ENCODE measurements around the gene NADK2.

Gene NADK2

GRCh38 chr5:36240779-36241630 lies 720 bp downstream of the NADK2 start:
- POLR2A ChIA-PET: interaction anchor here (1.0 to 2.3 kb wide), 7 partner anchors 10 to 122 kb away, joined by 3 to 18 read pairs (median 3); partner anchors contain the start of genes LMBRD2 and SKP2
- CTCF ChIA-PET: interaction anchor here (0.6 to 3.2 kb wide), 29 partner anchors 11 to 456 kb away, joined by 3 to 21 read pairs (median 4); partner anchors contain the start of gene RANBP3L
- Histone ChIP-seq H3K36me3 (ENCODE audit: control insufficient read depth in 2 of 2, insufficient read depth in 1 of 2, low read length in 2 of 2) (no peaks in the 10 kb centered on the region), H3K27ac (ENCODE audit: extremely low read depth, low read depth, low read length) (peak overlapping the region; percentile 95), H3K4me3 (ENCODE audit: low read depth, low read length) (peak overlapping the region; percentile 89), H3K9me3 (ENCODE audit: control insufficient read depth, insufficient read depth, low read depth, low read length) (no peaks in the 10 kb centered on the region), H3K4me1 (ENCODE audit: control insufficient read depth, insufficient read depth, low read length) (peaks cover 41% of the 10 kb centered on the region)
- no peak for TF ChIP-seq BCL6B (tag by site-specific recombination; IDR thresholded peaks at IDR 0.05)
- no peak for TF ChIP-seq ZNF626 (tag by site-specific recombination; IDR thresholded peaks at IDR 0.05)
- peak; percentile 95 for TF ChIP-seq PATZ1 (tag by site-specific recombination; IDR thresholded peaks at IDR 0.05)
- no peak for TF ChIP-seq ZSCAN18 (tag by site-specific recombination; IDR thresholded peaks at IDR 0.05)
- TF ChIP-seq, protein P1, sequence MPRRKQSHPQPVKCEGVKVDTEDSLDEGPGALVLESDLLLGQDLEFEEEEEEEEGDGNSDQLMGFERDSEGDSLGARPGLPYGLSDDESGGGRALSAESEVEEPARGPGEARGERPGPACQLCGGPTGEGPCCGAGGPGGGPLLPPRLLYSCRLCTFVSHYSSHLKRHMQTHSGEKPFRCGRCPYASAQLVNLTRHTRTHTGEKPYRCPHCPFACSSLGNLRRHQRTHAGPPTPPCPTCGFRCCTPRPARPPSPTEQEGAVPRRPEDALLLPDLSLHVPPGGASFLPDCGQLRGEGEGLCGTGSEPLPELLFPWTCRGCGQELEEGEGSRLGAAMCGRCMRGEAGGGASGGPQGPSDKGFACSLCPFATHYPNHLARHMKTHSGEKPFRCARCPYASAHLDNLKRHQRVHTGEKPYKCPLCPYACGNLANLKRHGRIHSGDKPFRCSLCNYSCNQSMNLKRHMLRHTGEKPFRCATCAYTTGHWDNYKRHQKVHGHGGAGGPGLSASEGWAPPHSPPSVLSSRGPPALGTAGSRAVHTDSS (tag by site-specific recombination; IDR thresholded peaks at IDR 0.05): no peak
- no peak for TF ChIP-seq FEZF1 (tag by site-specific recombination; IDR thresholded peaks at IDR 0.05)
- no peak for TF ChIP-seq ZNF175 (tag by site-specific recombination; IDR thresholded peaks at IDR 0.05)
- TF ChIP-seq ZNF132 (tag by site-specific recombination; IDR thresholded peaks at IDR 0.05; ENCODE audit: borderline replicate concordance): no peak
- TF ChIP-seq ZNF677 (tag by site-specific recombination; IDR thresholded peaks at IDR 0.05): no peak
- no peak for TF ChIP-seq ZNF174 (tag by site-specific recombination; IDR thresholded peaks at IDR 0.05)
- 0 out of 2 replicates have a peak, but pooled peaks have one; percentile 29 for TF ChIP-seq ZNF660 (tag by site-specific recombination; IDR thresholded peaks at IDR 0.05)
- no peak for TF ChIP-seq ZNF114 (tag by site-specific recombination; IDR thresholded peaks at IDR 0.05)
- TF ChIP-seq ZNF433 (tag by site-specific recombination; IDR thresholded peaks at IDR 0.05; ENCODE audit: low read depth): no peak
- no peak for TF ChIP-seq ZNF266 (tag by site-specific recombination; IDR thresholded peaks at IDR 0.05; ENCODE audit: low read depth)
- TF ChIP-seq GLIS2 (tag by site-specific recombination; IDR thresholded peaks at IDR 0.05): peak; percentile 96
- TF ChIP-seq ZNF23 (tag by site-specific recombination; IDR thresholded peaks at IDR 0.05; ENCODE audit: borderline replicate concordance): no peak
- TF ChIP-seq, protein P2, sequence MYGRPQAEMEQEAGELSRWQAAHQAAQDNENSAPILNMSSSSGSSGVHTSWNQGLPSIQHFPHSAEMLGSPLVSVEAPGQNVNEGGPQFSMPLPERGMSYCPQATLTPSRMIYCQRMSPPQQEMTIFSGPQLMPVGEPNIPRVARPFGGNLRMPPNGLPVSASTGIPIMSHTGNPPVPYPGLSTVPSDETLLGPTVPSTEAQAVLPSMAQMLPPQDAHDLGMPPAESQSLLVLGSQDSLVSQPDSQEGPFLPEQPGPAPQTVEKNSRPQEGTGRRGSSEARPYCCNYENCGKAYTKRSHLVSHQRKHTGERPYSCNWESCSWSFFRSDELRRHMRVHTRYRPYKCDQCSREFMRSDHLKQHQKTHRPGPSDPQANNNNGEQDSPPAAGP (tag by site-specific recombination; IDR thresholded peaks at IDR 0.05): peak; percentile 75
- TF ChIP-seq KLF8 (tag by site-specific recombination; IDR thresholded peaks at IDR 0.05): 0 out of 2 replicates have a peak, but pooled peaks have one; percentile 44
- TF ChIP-seq ZBTB48 (tag by site-specific recombination; IDR thresholded peaks at IDR 0.05): peak; percentile 96
- peak; percentile 57; the same call in 1 of the 2 replicates for TF ChIP-seq SP2 (tag by site-specific recombination; IDR thresholded peaks at IDR 0.05)
- TF ChIP-seq ZNF670 (tag by site-specific recombination; IDR thresholded peaks at IDR 0.05; ENCODE audit: low read depth): no peak
- TF ChIP-seq ZNF560 (tag by site-specific recombination; IDR thresholded peaks at IDR 0.05; ENCODE audit: borderline replicate concordance): no peak
- TF ChIP-seq ZNF416 (tag by site-specific recombination; IDR thresholded peaks at IDR 0.05): no peak
- TF ChIP-seq, protein P3, sequence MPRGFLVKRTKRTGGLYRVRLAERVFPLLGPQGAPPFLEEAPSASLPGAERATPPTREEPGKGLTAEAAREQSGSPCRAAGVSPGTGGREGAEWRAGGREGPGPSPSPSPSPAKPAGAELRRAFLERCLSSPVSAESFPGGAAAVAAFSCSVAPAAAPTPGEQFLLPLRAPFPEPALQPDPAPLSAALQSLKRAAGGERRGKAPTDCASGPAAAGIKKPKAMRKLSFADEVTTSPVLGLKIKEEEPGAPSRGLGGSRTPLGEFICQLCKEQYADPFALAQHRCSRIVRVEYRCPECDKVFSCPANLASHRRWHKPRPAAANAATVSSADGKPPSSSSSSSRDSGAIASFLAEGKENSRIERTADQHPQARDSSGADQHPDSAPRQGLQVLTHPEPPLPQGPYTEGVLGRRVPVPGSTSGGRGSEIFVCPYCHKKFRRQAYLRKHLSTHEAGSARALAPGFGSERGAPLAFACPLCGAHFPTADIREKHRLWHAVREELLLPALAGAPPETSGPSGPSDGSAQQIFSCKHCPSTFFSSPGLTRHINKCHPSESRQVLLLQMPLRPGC (tag by site-specific recombination; IDR thresholded peaks at IDR 0.05): no peak
- TF ChIP-seq ZNF426 (tag by site-specific recombination; IDR thresholded peaks at IDR 0.05): no peak
- no peak for TF ChIP-seq ZNF211 (tag by site-specific recombination; IDR thresholded peaks at IDR 0.05; ENCODE audit: low read depth)
- TF ChIP-seq, protein P4, sequence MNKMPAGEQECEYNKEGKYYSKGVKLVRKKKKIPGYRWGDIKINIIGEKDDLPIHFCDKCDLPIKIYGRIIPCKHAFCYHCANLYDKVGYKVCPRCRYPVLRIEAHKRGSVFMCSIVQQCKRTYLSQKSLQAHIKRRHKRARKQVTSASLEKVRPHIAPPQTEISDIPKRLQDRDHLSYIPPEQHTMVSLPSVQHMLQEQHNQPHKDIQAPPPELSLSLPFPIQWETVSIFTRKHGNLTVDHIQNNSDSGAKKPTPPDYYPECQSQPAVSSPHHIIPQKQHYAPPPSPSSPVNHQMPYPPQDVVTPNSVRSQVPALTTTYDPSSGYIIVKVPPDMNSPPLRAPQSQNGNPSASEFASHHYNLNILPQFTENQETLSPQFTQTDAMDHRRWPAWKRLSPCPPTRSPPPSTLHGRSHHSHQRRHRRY (tag by site-specific recombination; IDR thresholded peaks at IDR 0.05): no peak
